HG02938 (cell line): ENCODE results near the gene HOXD13.

Experiments used
- ATAC-seq: cut with Tn5 transposase; IDR thresholded peaks from one replicate; pipeline ENCODE4 v1.9.1; 2021; ENCODE audit warnings: mild to moderate bottlenecking, moderate library complexity; ENCODE audit not compliant: unreplicated experiment

The HOXD13 gene

GRCh38 chr2:176130957-176131847, 38.7 kb downstream of the HOXD13 start:
- ATAC-seq, result no peak

- no peak for ATAC-seq
These were observed 39.3 kb downstream of the HOXD13 start for GRCh38 chr2:176131848-176132158.

GRCh38 chr2:176132205-176133171, 40.0 kb downstream of the HOXD13 start:
- no peak for ATAC-seq

GRCh38 chr2:176133389-176133788, 40.9 kb downstream of the HOXD13 start:
- ATAC-seq, result no peak

- ATAC-seq, result no peak
These were observed 41.5 kb downstream of the HOXD13 start for GRCh38 chr2:176134035-176134434.

GRCh38 chr2:176135035-176135440, 42.5 kb downstream of the HOXD13 start:
- ATAC-seq, result no peak

- ATAC-seq, result no peak
These were observed 44.1 kb downstream of the HOXD13 start for GRCh38 chr2:176136374-176137251.

GRCh38 chr2:176137252-176137580, 44.7 kb downstream of the HOXD13 start:
- no peak for ATAC-seq

GRCh38 chr2:176137906-176138305, 45.4 kb downstream of the HOXD13 start:
- no peak for ATAC-seq

- ATAC-seq, result no peak
These were observed 46.0 kb downstream of the HOXD13 start for GRCh38 chr2:176138526-176138922.

- no peak for ATAC-seq
These were observed 46.6 kb downstream of the HOXD13 start for GRCh38 chr2:176138923-176139660.

- peak; percentile 21 for ATAC-seq
These were observed 47.4 kb downstream of the HOXD13 start for GRCh38 chr2:176139661-176140512.

- peak; percentile 91 for ATAC-seq
These were observed 48.2 kb downstream of the HOXD13 start for GRCh38 chr2:176140513-176141317.

GRCh38 chr2:176142281-176142680, 49.8 kb downstream of the HOXD13 start:
- ATAC-seq, result no peak
